Smooth muscle cell (in vitro differentiated cells): ENCODE data around the gene RBMS1. TPM values are rescaled to one million over a fixed set of nuclear protein-coding genes. Genes with fewer than 3 reads are reported as not detected.
A peak's percentile ranks its signal among the peaks of the same experiment; 100 is the strongest.

ENCODE experiments used
- DNase-seq: peaks from one replicate; lab custom pipeline; 2025; ENCODE audit not compliant: unreplicated experiment; lab: John Stamatoyannopoulos, UW
- H2AFZ ChIP-seq: fragments of 200-600 bp; sonication (generic); 2 replicates; pipeline ENCODE4 v1.6.0; 2016; ENCODE audit warnings: antibody characterized with exemption, low read depth, mild to moderate bottlenecking
- H3F3A ChIP-seq: fragments of 200-600 bp; sonication (generic); 2 replicates; pipeline ENCODE4 v1.6.0; 2017; ENCODE audit warnings: antibody characterized with exemption, low read depth
- H3K27ac ChIP-seq: fragments of 200-600 bp; sonication (generic); 2 replicates; pipeline ENCODE4 v1.5.1; 2016; ENCODE audit warnings: low read depth, mild to moderate bottlenecking
- H3K27me3 ChIP-seq: fragments of 200-600 bp; sonication (generic); 2 replicates; pipeline ENCODE4 v1.6.1; 2016; ENCODE audit warnings: low read depth, mild to moderate bottlenecking
- H3K36me3 ChIP-seq: fragments of 200-600 bp; sonication (generic); 2 replicates; pipeline ENCODE4 v1.5.1; 2016; ENCODE audit warnings: low read depth
- H3K4me1 ChIP-seq: fragments of 200-600 bp; sonication (generic); 2 replicates; pipeline ENCODE4 v1.5.1; 2016; ENCODE audit warnings: low read depth
- H3K4me2 ChIP-seq: fragments of 200-600 bp; sonication (generic); 2 replicates; pipeline ENCODE4 v1.6.0; 2016; ENCODE audit warnings: mild to moderate bottlenecking
- H3K4me3 ChIP-seq: fragments of 200-600 bp; sonication (generic); 2 replicates; pipeline ENCODE4 v1.5.1; 2016; ENCODE audit warnings: mild to moderate bottlenecking
- H3K79me2 ChIP-seq: fragments of 200-600 bp; sonication (generic); 2 replicates; pipeline ENCODE4 v1.6.0; 2016; ENCODE audit warnings: low read depth, mild to moderate bottlenecking
- H3K9ac ChIP-seq: fragments of 200-600 bp; sonication (generic); 2 replicates; pipeline ENCODE4 v1.6.0; 2016; ENCODE audit warnings: low read depth
- H3K9me3 ChIP-seq: fragments of 200-600 bp; sonication (generic); replicated peaks from 2 replicates; pipeline ENCODE4 v1.5.1; 2016; ENCODE audit warnings: low read depth
- H4K20me1 ChIP-seq: fragments of 200-600 bp; sonication (generic); 2 replicates; pipeline ENCODE4 v1.6.0; 2016; ENCODE audit warnings: low read depth
- CTCF ChIP-seq: fragments of 200-600 bp; sonication (generic); IDR thresholded peaks from 2 replicates; pipeline ENCODE4 v1.5.1; 2017; ENCODE audit warnings: borderline replicate concordance, mild to moderate bottlenecking, antibody characterized with exemption; ENCODE audit not compliant: insufficient read depth, poor library complexity, severe bottlenecking
- WGBS: methylation state at CpG from one replicate; pipeline ENCODE4 v1.1.7; 2016; ENCODE audit warnings: low lambda C conversion rate; 5-methylcytosine and 5-hydroxymethylcytosine counted together
- polyA plus RNA-seq: library from polyadenylated mRNA; unstranded; fragments of >200 nt; fragmentation: Nextera tagmentation; extraction: Ambion mirVana; gene quantifications from 2 replicates; pipeline ENCODE4 v1.2.1, GENCODE V29; 2016
- total RNA-seq: library from RNA; depleted of rRNA; stranded (reverse); fragments of >200 nt; gene quantifications from 2 replicates; pipeline ENCODE4 v1.2.3, GENCODE V29; 2014

RBMS1 gene
- total and polyA plus RNA-seq, 2 experiments from 2014 or later = 103 to 160 TPM

GRCh38 chr2:160474891-160475787 is 18.5 kb downstream of the RBMS1 start:
- peak overlapping the region; percentile 86 for H3K9ac ChIP-seq
- H3K27me3 ChIP-seq = no peaks in the 10 kb centered on the region
- peak overlapping the region; percentile 71 for H3K4me2 ChIP-seq
- peaks cover 13% of the 10 kb centered on the region for H3F3A ChIP-seq
- peak overlapping the region; percentile 96 for H3K27ac ChIP-seq
- H3K9me3 ChIP-seq = no peaks in the 10 kb centered on the region
- peaks cover 44% of the 10 kb centered on the region for H3K4me1 ChIP-seq
- TF ChIP-seq CTCF = no peak
- H3K36me3 ChIP-seq = no peaks in the 10 kb centered on the region
- H3K4me3 ChIP-seq = no peak overlapping the region
- H4K20me1 ChIP-seq = peaks cover 48% of the 10 kb centered on the region
- WGBS = 57% methylated on average over 7 of the region's 7 CpGs
- no peak for DNase-seq
- H2AFZ ChIP-seq = no peak overlapping the region
- peaks cover 98% of the 10 kb centered on the region for H3K79me2 ChIP-seq

GRCh38 chr2:160474319-160474645 is 19.3 kb downstream of the RBMS1 start:
- no peaks in the 10 kb centered on the region for H3K36me3 ChIP-seq
- no peak overlapping the region for H2AFZ ChIP-seq
- H3F3A ChIP-seq = peaks cover 20% of the 10 kb centered on the region
- H3K27me3 ChIP-seq = no peaks in the 10 kb centered on the region
- no peak for DNase-seq
- H3K79me2 ChIP-seq = peaks cover 98% of the 10 kb centered on the region
- H3K9ac ChIP-seq = peak overlapping the region; percentile 86
- H3K4me2 ChIP-seq = peak overlapping the region; percentile 71
- peaks cover 46% of the 10 kb centered on the region for H4K20me1 ChIP-seq
- no peak overlapping the region for H3K4me3 ChIP-seq
- 39% methylated on average over 6 of the region's 6 CpGs for WGBS
- peaks cover 51% of the 10 kb centered on the region for H3K4me1 ChIP-seq
- TF ChIP-seq CTCF = no peak
- H3K27ac ChIP-seq = peak overlapping the region; percentile 96
- H3K9me3 ChIP-seq = no peaks in the 10 kb centered on the region

GRCh38 chr2:160473468-160474318 is 19.9 kb downstream of the RBMS1 start:
- H3K27me3 ChIP-seq = no peaks in the 10 kb centered on the region
- peaks cover 46% of the 10 kb centered on the region for H4K20me1 ChIP-seq
- H3K79me2 ChIP-seq = peaks cover 98% of the 10 kb centered on the region
- DNase-seq = no peak
- H3K9ac ChIP-seq = peak overlapping the region; percentile 86
- TF ChIP-seq CTCF = no peak
- peaks cover 57% of the 10 kb centered on the region for H3K4me1 ChIP-seq
- H3F3A ChIP-seq = peaks cover 24% of the 10 kb centered on the region
- H3K27ac ChIP-seq = peak overlapping the region; percentile 96
- 26% methylated on average over 2 of the region's 2 CpGs for WGBS
- H3K4me2 ChIP-seq = peak overlapping the region; percentile 71
- H3K36me3 ChIP-seq = no peaks in the 10 kb centered on the region
- no peaks in the 10 kb centered on the region for H3K9me3 ChIP-seq
- no peak overlapping the region for H2AFZ ChIP-seq
- H3K4me3 ChIP-seq = no peak overlapping the region
